ENCODE data around the gene MELK. TPM values are rescaled to one million over a fixed set of nuclear protein-coding genes. Genes with fewer than 3 reads are reported as not detected.
A peak's percentile ranks its signal among the peaks of the same experiment; 100 is the strongest.

The MELK gene
- total and polyA plus RNA-seq, 4 experiments from 2014 or later = 0.16 to 0.38 (median 0.19) TPM; not detected in 1

DNA sequence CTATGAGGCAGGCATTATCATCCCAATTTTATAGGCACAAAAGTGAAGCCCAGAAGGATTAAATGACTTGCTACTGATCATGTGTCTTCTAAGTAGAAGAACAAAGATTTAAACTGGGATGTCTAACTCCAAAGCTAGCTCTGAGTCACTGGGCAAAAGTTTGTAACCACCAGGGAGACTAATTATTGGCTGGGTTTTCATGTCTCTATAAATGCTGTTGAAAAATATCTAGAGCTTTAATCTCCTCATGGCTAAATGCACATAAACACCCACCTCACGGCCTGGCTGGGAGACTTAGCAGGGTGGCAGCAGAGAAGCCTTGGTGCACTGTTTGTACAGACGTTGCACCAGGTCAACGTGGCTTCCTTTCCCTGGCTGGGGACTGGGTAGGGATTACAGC lies 144.6 kb downstream of the MELK start:
- H3K27ac ChIP-seq (ENCODE audit: low read depth, low read length) = no peak overlapping the region
- no peaks in the 10 kb centered on the region for H3K4me1 Mint-ChIP-seq

DNA sequence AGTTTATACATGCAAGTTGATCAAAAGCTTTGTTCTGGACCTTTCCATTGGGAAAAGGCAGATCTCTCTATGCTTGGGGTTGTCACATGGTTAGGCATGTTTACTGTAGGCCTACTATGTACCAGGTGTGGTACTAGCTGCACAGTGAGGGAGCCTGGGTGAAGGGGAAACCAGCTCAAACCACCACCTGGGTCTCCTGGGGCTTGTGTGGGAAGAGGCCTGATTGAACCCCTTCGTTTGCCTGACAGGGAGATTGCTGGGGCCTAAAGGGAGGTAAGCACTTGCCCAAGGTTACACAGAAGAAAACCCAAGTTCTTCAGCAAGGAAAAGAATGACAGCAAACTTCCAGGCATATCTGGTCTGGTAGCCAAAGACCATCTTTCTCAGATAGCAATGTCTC lies 145.9 kb downstream of the MELK start:
- no peak overlapping the region for H3K27ac Mint-ChIP-seq
- no peak for DNase-seq
- peaks cover 4 to 10% of the 10 kb centered on the region in 2 donors for H3K27me3 Mint-ChIP-seq
- ChIA-PET CTCF (ENCODE audit: partially characterized antibody) (no interaction called here), POLR2A (ENCODE audit: partially characterized antibody) (no interaction called here)
- H3K4me1 Mint-ChIP-seq = no peaks in the 10 kb centered on the region
- intact Hi-C loops (cut with micrococcal nuclease) = no loop called here
- H3K27me3 ChIP-seq (ENCODE audit: insufficient read depth, low read length) = no peaks in the 10 kb centered on the region
- H3K27ac ChIP-seq (ENCODE audit: low read depth, low read length) = no peak overlapping the region
- H3K9me3 ChIP-seq (ENCODE audit: control insufficient read depth in 1 of 2, low read length in 2 of 2) = no peaks in the 10 kb centered on the region
- H3K4me1 ChIP-seq (ENCODE audit: insufficient read depth, low read length) = no peaks in the 10 kb centered on the region
- no peaks in the 10 kb centered on the region for H3K36me3 ChIP-seq (ENCODE audit: insufficient read depth, low read length)
- H3K4me3 ChIP-seq (ENCODE audit: low read length in 2 of 2) = no peak overlapping the region
- H3K4me3 Mint-ChIP-seq = no peak overlapping the region
- H3K9me3 Mint-ChIP-seq = peaks cover 0 to 2% (median 0%) of the 10 kb centered on the region in 8 donors
- no peaks in the 10 kb centered on the region for H3K36me3 Mint-ChIP-seq

More for the DNA sequence above, 144.6 kb downstream of the MELK start:
- H3K4me1 ChIP-seq (ENCODE audit: insufficient read depth, low read length) = no peaks in the 10 kb centered on the region
- peaks cover 1 to 9% of the 10 kb centered on the region in 2 donors for H3K27me3 Mint-ChIP-seq
- peaks cover 0 to 4% (median 3%) of the 10 kb centered on the region in 8 donors for H3K9me3 Mint-ChIP-seq
- intact Hi-C loops (cut with micrococcal nuclease) = no loop called here
- H3K27me3 ChIP-seq (ENCODE audit: insufficient read depth, low read length) = no peaks in the 10 kb centered on the region
- ChIA-PET CTCF (ENCODE audit: partially characterized antibody) (no interaction called here), POLR2A (ENCODE audit: partially characterized antibody) (no interaction called here)
- H3K36me3 Mint-ChIP-seq = no peaks in the 10 kb centered on the region
- H3K9me3 ChIP-seq (ENCODE audit: control insufficient read depth in 1 of 2, low read length in 2 of 2) = no peaks in the 10 kb centered on the region
- H3K4me3 ChIP-seq (ENCODE audit: low read length in 2 of 2) = no peak overlapping the region
- H3K27ac Mint-ChIP-seq = no peak overlapping the region
- H3K4me3 Mint-ChIP-seq = no peak overlapping the region
- DNase-seq = no peak
- H3K36me3 ChIP-seq (ENCODE audit: insufficient read depth, low read length) = no peaks in the 10 kb centered on the region

DNA sequence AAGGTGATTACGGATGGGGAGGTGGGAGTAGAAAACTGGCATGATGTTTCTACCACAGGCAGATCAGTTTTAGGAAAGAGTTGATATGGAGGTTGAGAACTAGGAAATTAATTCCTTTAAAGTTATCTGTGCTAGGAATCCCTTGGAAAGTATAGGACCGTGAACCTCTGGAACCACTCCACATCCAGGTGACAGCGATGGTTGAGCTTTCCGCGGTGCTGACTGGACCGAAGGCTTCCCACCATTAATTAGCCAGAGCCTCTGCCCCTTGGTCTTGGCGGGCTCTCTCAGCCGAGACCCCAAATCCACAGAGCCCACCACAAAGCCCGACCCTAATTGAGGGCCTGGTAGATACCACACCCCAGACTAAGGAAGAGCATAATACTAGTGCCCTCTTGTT lies 147.3 kb downstream of the MELK start:
- H3K9me3 ChIP-seq (ENCODE audit: control insufficient read depth in 1 of 2, low read length in 2 of 2) = no peaks in the 10 kb centered on the region
- no peaks in the 10 kb centered on the region for H3K36me3 ChIP-seq (ENCODE audit: insufficient read depth, low read length)
- POLR2A ChIA-PET (ENCODE audit: partially characterized antibody) = no interaction called here
- H3K27me3 Mint-ChIP-seq = peaks cover 6 to 8% of the 10 kb centered on the region in 2 donors
- no peaks in the 10 kb centered on the region for H3K4me1 ChIP-seq (ENCODE audit: insufficient read depth, low read length)
- no peak overlapping the region for H3K4me3 ChIP-seq (ENCODE audit: low read length in 2 of 2)
- H3K4me1 Mint-ChIP-seq = no peaks in the 10 kb centered on the region
- no peak overlapping the region for H3K27ac ChIP-seq (ENCODE audit: low read depth, low read length)
- CTCF ChIA-PET (ENCODE audit: partially characterized antibody) = no interaction called here
- no peaks in the 10 kb centered on the region for H3K27me3 ChIP-seq (ENCODE audit: insufficient read depth, low read length)
- no peaks in the 10 kb centered on the region for H3K9me3 Mint-ChIP-seq
- H3K27ac Mint-ChIP-seq = peak overlapping the region in 1 of 7 donors; percentile 43
- intact Hi-C loops (cut with micrococcal nuclease) = no loop called here
- no peaks in the 10 kb centered on the region for H3K36me3 Mint-ChIP-seq
- no peak for DNase-seq
- H3K4me3 Mint-ChIP-seq = no peak overlapping the region

DNA sequence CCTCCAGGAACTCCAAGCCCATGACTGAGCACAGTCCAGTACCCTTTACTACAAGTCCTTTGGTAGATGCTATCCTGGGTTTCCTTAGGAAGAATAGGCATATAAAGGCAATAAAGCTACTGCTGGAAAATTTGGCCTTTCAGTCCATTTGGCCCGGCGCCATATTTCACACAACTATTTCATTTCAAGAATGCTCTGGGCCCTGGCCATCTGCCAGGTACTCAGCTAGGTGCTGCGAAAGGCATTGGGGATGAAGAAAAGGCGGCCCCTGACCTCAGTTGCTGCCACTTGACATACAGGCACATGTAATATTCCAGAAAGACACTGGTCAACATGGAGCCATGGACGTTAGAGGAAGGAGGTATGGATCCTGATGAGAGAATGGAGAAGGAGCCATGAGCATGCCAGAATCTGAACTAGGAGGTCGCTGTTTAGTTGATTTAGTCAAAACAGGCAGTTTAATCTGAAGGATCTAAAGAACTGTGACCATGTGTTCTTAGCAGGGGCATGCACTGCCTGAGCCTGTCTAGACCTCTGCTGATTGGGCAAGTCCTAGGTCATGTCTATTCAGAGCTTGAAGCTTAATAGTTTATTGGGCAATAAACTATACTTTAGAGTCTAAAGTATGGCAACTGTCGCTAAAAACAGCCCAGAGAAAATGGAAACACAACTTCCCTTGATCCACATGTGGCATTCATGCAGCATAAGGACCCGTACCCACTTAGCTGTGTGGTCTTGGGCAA lies 149.3 kb downstream of the MELK start:
- intact Hi-C loops (cut with micrococcal nuclease) = no loop called here
- ChIA-PET POLR2A (ENCODE audit: partially characterized antibody) (no interaction called here), CTCF (ENCODE audit: partially characterized antibody) (interaction anchor here (1.3 kb wide), 1 partner anchor 10 kb away, joined by 3 read pairs; no protein-coding TSS in a partner anchor)

DNA sequence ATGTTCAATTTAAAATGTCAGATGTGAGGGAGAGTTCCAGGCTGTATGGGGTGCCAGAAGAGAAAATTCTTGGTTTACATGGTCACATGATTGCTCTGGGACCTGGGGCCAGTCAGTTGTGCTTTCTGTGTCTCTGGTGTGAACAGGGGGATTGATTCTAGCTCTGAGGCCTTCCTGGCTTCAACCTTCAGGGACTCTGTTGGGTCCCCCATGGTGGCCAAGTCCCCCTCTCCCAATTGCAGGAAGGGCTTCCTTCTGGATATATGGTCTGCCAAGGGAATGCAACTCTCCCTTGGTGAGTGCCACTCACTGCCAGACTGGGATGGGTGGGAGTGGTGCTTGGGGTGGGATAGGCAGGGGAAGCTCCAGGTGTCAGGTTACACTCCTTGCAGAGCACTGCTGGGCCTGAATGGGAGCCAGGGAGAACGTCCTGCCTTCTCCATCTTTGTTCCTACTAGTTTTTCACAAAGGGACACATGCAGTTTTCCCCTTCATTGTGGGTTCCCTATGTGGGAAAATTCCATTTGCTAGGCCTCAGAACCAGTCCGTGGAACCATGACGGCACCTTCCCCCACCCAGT lies 153.2 kb downstream of the MELK start:
- ChIA-PET POLR2A (ENCODE audit: partially characterized antibody) (no interaction called here), CTCF (ENCODE audit: partially characterized antibody) (interaction anchor here (0.8 to 0.9 kb wide), 2 partner anchors 128 to 319 kb away, joined by 3 to 4 read pairs; no protein-coding TSS in a partner anchor)
- H3K27ac ChIP-seq (ENCODE audit: low read depth, low read length) = no peak overlapping the region
- H3K4me1 ChIP-seq (ENCODE audit: insufficient read depth, low read length) = no peaks in the 10 kb centered on the region
- no peaks in the 10 kb centered on the region for H3K27me3 ChIP-seq (ENCODE audit: insufficient read depth, low read length)
- no peak for DNase-seq
- no peaks in the 10 kb centered on the region for H3K4me1 Mint-ChIP-seq
- H3K9me3 ChIP-seq (ENCODE audit: control insufficient read depth in 1 of 2, low read length in 2 of 2) = no peaks in the 10 kb centered on the region
- no peaks in the 10 kb centered on the region for H3K36me3 ChIP-seq (ENCODE audit: insufficient read depth, low read length)
- no peaks in the 10 kb centered on the region for H3K36me3 Mint-ChIP-seq
- H3K9me3 Mint-ChIP-seq = no peaks in the 10 kb centered on the region
- no peak overlapping the region for H3K4me3 ChIP-seq (ENCODE audit: low read length in 2 of 2)
- intact Hi-C loops (cut with micrococcal nuclease) = no loop called here
- H3K27me3 Mint-ChIP-seq = peaks cover 4% of the 10 kb centered on the region in 2 donors
- no peak overlapping the region for H3K27ac Mint-ChIP-seq
- no peak overlapping the region for H3K4me3 Mint-ChIP-seq

More for the DNA sequence above, 149.3 kb downstream of the MELK start:
- Mint-ChIP-seq H3K9me3 (no peaks in the 10 kb centered on the region), H3K36me3 (no peaks in the 10 kb centered on the region), H3K4me1 (no peaks in the 10 kb centered on the region), H3K4me3 (no peak overlapping the region), H3K27ac (no peak overlapping the region), H3K27me3 (peaks cover 6 to 8% of the 10 kb centered on the region in 2 donors)
- Histone ChIP-seq H3K36me3 (ENCODE audit: insufficient read depth, low read length) (no peaks in the 10 kb centered on the region), H3K9me3 (ENCODE audit: control insufficient read depth in 1 of 2, low read length in 2 of 2) (no peaks in the 10 kb centered on the region), H3K4me1 (ENCODE audit: insufficient read depth, low read length) (no peaks in the 10 kb centered on the region), H3K4me3 (ENCODE audit: low read length in 2 of 2) (no peak overlapping the region), H3K27me3 (ENCODE audit: insufficient read depth, low read length) (no peaks in the 10 kb centered on the region), H3K27ac (ENCODE audit: low read depth, low read length) (no peak overlapping the region)
- DNase-seq = no peak

Other genes starting within 250 kb of the MELK start
- 10 to 100 TPM; 78.0 to 78.3 TPM for gene RNF38, start 172.6 kb upstream of the MELK start, total RNA-seq
- gene RNF38, start 172.6 kb upstream of the MELK start, polyA plus RNA-seq = 10 to 100 TPM; 16.5 to 32.7 TPM

All from CD4-positive, alpha-beta memory T cell (primary cell).